Measurements from ENCODE around the gene TECR.
"Not testable (repeated sequence)": the region's sequence is repeated elsewhere in the genome, so short reads cannot be mapped to it uniquely, and the experiment has no call there.

The TECR gene, protein sequence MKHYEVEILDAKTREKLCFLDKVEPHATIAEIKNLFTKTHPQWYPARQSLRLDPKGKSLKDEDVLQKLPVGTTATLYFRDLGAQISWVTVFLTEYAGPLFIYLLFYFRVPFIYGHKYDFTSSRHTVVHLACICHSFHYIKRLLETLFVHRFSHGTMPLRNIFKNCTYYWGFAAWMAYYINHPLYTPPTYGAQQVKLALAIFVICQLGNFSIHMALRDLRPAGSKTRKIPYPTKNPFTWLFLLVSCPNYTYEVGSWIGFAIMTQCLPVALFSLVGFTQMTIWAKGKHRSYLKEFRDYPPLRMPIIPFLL

DNA sequence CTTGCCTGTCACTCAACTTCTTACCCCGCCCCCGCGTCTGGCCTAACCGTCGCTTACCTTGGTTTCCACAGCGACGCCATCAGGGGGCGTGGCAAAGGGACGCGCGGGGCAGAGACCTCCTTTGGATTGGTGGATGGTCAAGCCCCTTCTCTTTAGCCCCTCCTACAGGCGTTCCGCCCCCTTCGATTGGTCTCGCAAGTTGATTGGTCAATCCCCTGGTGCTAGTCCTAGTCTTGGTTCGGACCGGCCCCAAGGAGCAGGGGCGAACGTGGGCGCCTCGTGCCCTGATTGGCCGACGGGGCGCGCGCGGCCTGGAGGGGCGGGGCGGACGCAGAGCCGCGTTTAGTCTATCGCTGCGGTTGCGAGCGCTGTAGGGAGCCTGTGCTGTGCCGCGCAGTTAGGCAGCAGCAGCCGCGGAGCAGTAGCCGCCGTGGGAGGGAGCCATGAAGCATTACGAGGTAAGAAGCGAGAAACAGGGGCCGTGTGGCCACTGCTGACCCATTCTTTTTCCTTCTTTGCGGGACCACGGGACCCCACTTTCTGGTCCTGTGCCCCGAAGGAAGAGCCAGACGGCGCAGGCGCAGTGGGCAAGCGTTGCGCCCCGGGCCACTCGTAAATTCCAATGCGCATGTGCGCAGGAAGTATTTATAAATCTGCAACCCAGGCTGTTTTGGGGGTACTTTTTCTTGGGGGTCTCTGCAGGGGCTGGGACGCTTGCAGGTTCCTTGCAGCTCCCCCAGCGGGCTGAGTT is at the start of gene TECR:
TECR (plus strand) TSS at position 341 of the 751 bp plus-strand sequence; CDS start at position 444, 103 bp downstream.
- DNase-seq, result peak; percentile 100

DNA sequence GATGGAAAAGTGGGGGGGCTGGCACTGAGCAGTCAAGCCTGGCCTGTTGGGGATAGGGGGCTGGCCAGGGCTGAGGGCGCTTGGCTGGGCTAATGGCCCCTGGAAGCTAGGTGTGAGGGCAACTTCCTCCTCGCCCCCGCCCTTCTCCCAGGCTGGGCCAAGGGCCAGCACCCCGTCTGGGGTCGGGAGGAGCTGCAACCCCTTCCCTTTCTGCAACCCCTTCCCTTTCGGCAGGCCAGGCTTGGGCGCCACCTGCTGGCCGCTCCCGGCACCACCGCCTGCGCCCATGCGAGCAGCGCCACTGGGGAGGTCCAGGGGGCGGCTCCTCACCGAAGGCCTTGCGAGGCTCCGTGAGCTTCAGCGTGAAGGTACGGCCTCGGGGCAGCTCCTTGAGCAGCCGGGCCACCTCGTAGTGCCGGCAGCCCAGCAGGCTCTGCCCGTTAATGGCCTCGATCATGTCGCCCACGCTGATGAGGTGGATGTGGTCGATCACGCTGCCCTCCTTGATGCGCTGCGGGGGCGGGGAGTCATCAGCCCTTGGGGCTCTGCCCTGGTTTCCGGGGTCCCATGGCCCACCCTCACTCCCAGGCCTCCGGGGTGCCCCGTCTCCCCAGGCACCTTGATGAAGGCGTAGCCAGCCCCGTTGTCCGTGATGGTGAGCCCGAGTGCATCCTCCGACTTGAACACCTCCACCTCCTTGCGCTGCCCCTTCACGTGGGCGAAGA is 49.3 kb upstream of the TECR start:
- DNase-seq, result peak; percentile 27

DNA sequence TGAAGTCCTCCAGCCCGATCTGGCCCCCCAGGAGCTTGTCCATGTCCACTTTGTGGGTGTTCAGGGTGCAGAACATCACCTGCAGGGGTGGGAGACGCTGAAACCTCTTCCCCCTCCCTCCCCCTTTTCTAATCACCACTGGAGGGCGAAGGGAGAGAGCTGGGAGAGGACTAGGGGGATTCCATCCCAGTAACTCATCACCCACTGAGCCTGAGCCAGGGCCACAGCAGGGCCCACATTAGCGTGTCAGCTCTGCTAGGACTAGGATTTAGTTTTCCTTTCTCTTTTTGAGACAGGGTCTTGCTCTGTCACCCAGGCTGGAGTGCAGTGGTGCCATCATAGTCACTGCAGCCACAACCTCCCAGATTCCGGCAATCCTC is 48.7 kb upstream of the TECR start:
- peak; percentile 63 for DNase-seq

- no peak for DNase-seq
Measured at GRCh38 chr19:14482172-14482941, 47.0 kb upstream of the TECR start.

GRCh38 chr19:14487370-14488125 is 41.8 kb upstream of the TECR start:
- DNase-seq, result no peak

- no peak for DNase-seq
Measured at GRCh38 chr19:14492756-14493337, 36.5 kb upstream of the TECR start.

DNA sequence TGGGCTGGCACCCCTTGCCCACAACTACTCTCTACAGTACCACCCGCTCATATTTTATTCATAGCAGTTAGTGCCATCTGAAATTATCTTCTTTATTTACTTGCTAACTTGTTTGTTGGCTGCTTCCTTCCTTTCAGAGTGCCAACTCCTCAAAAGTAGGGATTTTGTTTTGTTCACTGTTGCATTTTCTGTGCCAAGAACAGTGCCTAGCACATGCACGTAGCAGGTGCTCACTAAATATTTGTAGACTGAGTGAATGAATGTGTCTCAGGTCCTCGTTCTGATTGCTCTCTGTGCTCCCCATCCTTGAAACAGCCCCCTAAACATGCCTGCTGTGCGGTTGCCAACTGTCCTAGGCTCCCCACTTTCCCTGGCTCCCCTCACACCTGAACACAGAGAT is 35.0 kb upstream of the TECR start:
- no peak for DNase-seq

DNA sequence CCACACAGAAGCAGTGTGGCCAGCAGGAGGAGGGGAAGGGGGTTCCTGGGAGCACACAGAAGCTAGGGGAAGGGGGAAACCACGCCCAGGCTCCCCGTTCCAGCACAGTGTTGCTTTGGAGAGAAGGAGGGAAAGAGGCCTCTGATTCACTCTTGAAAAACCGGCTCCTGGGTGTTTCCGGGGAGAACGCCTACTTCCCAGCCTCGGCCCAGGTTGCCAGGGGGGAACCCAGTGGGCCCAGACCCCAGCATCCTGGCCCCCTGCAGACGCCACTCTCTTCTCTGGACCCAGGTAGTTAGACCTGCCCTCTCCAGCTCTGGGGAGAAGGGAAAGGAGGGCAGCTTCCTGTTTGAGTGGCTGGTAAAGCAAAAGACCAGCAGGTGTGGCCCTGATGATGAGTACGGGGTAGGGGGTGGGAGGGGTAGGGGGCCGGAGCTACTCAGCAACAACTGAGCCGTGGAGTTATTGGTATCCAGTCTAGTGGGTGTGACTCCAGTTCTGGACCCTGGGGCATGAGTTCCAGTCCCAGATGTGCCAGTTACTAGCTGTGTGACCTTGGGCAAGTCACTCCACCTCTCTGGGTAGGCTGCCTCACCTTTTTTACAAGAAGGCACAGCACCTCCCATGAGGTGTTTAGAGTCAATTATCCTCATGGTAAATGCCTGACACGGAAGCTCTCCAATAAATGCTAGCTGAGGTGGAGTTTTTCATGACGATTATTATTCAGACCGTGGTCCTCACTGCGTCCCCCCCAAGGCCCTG is 34.3 kb upstream of the TECR start:
- no peak for DNase-seq

DNA sequence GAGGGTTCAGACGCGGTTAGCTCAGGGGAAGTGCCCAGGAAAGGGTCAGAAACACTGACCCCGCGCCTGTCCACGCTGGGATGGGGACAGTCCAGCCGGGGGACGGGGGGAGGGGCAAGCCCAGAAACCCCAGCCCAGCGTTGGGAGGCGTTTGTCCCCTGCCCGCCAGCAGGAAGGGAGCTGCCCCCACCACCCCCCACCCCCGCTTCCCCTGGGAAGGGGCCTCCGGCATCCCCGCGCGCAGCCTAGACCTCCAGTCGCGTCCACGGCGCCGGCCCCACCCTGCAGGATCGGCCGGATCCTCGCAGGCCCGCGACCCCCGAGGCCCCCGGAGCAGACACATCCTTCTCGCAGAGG is 33.7 kb upstream of the TECR start:
- DNase-seq, result no peak

GRCh38 chr19:14496029-14496833 is 33.2 kb upstream of the TECR start, which contains the start of gene GIPC1:
TSS of gene GIPC1 (minus strand) at chr19:14496127. CDS start at chr19:14482976, 13,151 bp downstream.
- peak; percentile 99 for DNase-seq

- no peak for DNase-seq
Measured at GRCh38 chr19:14496834-14497227, 32.6 kb upstream of the TECR start.

- no peak for DNase-seq
Measured at GRCh38 chr19:14497228-14497921, 32.0 kb upstream of the TECR start.

- peak; percentile 39 for DNase-seq
Measured at GRCh38 chr19:14502334-14503092, 26.9 kb upstream of the TECR start.

DNA sequence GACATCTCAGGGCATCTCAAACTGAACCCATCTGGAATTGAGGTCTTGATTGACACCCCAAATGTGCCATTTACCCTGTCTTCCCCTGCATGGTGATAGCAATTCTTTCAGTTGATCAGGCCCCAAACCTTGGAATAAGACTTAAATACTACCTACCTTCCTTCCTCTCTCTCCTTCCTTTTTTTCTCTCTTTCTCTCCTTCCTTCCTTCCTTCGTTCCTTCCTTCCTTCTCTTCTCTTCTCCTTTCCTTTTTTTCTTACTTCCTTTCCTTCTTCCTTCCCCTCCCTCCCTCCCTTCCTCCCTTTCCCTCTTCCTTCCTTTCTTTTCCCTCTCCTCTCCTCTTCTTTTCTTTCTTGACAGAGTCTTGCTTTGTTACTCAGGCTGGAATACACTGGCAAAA is 26.1 kb upstream of the TECR start:
- DNase-seq, result no peak

GRCh38 chr19:14504575-14504974 is 24.8 kb upstream of the TECR start:
- DNase-seq, result not testable (repeated sequence)

DNA sequence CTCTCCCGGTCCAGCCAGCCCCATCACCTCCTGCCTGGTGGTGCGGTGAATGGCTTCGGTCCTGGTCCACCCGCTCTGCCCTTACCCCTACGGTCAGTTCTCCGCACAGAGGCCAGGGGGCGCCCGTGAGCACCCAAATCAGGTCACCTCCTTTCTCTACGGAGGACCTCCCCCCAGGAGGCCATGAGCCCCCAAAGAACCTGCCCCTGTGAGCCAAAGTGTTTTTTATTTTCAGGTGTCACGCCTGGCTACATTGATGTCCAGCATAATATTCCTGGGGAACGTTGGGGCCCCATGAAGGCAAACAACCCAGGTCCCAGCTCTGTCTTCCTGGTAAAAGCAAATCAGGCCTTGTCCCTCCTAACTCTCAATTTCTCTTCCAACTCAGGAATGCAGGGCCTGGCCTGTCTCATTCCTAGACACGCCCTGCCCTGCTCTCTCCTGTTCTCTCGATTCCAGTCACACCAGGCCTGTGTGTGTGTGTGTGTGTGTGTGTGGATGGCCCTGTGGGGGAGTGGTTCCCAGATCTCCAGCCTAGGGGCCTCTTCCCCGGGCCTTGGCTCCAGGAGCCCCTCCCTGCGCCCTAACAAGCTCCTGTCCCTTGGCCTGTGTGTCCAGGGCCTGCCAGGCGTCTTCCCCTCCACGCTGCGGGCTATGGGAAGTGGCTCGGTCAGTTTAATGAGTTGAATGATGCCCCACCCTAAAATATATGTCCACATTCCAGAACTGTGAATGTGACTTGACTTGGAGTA is 23.7 kb upstream of the TECR start:
- DNase-seq, result peak; percentile 94

DNA sequence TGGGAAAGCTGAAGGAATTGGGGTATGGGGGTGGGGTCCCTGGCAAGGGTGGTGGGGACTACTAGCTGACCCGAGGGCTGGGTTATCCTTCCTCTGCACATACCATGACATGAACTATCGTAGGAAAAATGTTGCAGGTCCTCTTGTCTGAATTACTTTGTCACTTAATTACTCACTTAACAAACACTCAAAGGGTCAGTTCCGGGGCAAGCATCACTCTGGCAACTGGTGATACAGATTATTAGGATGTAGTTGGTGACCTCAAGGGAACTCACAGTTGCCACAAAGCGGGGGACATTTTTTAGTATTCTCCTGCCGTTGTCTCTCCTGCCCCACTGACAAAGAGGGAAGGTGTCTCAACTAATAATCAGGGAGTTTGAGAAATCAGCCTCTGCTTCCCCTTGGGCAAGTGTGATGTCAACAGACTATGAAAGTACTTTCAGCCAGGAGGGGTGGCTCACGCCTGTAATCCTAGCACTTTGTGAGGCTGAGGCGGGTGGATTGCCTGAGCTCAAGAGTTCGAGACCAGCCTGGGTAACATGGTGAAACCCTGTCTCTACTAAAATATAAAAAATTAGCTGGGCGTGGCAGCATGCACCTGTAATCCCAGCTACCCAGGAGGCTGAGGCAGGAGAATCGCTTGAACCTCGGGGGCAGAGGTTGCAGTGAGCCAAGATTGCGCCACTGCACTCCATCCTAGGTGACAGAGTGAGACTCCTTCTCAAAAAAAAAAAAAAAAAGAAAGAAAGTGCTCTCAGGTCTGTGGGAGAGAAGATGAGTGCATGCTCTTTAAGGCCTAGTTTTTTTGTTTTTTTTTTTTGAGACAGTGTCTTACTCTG is 21.5 kb upstream of the TECR start:
- DNase-seq, result peak; percentile 76
